Glutamatergic neuron (in vitro differentiated cells): Measurements from ENCODE around the gene ATXN7L3. TPM values are rescaled to one million over a fixed set of nuclear protein-coding genes. Genes with fewer than 3 reads are reported as not detected.

Experiments used
- DNase-seq: peaks from one replicate; pipeline ENCODE4 v3.0.0; 2022
- H3K27ac Mint-ChIP-seq: one replicate; pipeline ENCODE4 v1.8.0; 2020; ENCODE audit warnings: mild to moderate bottlenecking, mixed read lengths, inconsistent platforms; ENCODE audit not compliant: unreplicated experiment
- H3K27me3 Mint-ChIP-seq: one replicate; pipeline ENCODE4 v1.8.0; 2020; ENCODE audit warnings: mild to moderate bottlenecking, moderate library complexity, mixed read lengths, inconsistent platforms; ENCODE audit not compliant: unreplicated experiment
- H3K36me3 Mint-ChIP-seq: one replicate; pipeline ENCODE4 v1.8.0; 2020; ENCODE audit warnings: mild to moderate bottlenecking, mixed read lengths, inconsistent platforms; ENCODE audit not compliant: unreplicated experiment
- H3K4me1 Mint-ChIP-seq: one replicate; pipeline ENCODE4 v1.8.0; 2020; ENCODE audit warnings: mild to moderate bottlenecking, low read depth, mixed read lengths, inconsistent platforms; ENCODE audit not compliant: unreplicated experiment
- H3K4me3 Mint-ChIP-seq: one replicate; pipeline ENCODE4 v1.8.0; 2020; ENCODE audit warnings: mild to moderate bottlenecking, mixed read lengths, inconsistent platforms; ENCODE audit not compliant: unreplicated experiment
- H3K9me3 Mint-ChIP-seq: one replicate; pipeline ENCODE4 v1.8.0; 2020; ENCODE audit warnings: mild to moderate bottlenecking, moderate library complexity, mixed read lengths, inconsistent platforms; ENCODE audit not compliant: unreplicated experiment
- CTCF ChIP-seq: fragments of 200-600 bp; sonication (generic); IDR thresholded peaks from one replicate; pipeline ENCODE4 v1.5.0; 2021; ENCODE audit not compliant: partially characterized antibody, unreplicated experiment
- total RNA-seq: library from RNA; stranded (reverse); fragmentation: NEBNext Ultra II Directional; extraction: Animal tissue kit (Norgen Biotek cat#: 25700); gene quantifications from one replicate; pipeline ENCODE4 v1.2.1, GENCODE V29; 2021; ENCODE audit not compliant: unreplicated experiment

The ATXN7L3 gene
- total RNA-seq, 1 donor from 2014 or later: 146 TPM

- Mint-ChIP-seq H3K9me3 (peaks cover 6% of the 10 kb centered on the region), H3K27me3 (peaks cover 15% of the 10 kb centered on the region), H3K4me3 (peak overlapping the region; percentile 99), H3K4me1 (peaks cover 10% of the 10 kb centered on the region), H3K27ac (no peak overlapping the region), H3K36me3 (no peaks in the 10 kb centered on the region)
- no peak for TF ChIP-seq CTCF
- DNase-seq: no peak
Measured at GRCh38 chr17:44188576-44189403, 10.9 kb downstream of the ATXN7L3 start.

GRCh38 chr17:44187131-44187899, 12.4 kb downstream of the ATXN7L3 start:
- Mint-ChIP-seq H3K27me3 (peaks cover 15% of the 10 kb centered on the region), H3K27ac (peak overlapping the region; percentile 95), H3K4me1 (peaks cover 10% of the 10 kb centered on the region), H3K4me3 (peak overlapping the region; percentile 99), H3K36me3 (no peaks in the 10 kb centered on the region), H3K9me3 (peaks cover 6% of the 10 kb centered on the region)
- DNase-seq: no peak
- no peak for TF ChIP-seq CTCF

- Mint-ChIP-seq H3K27me3 (peaks cover 14% of the 10 kb centered on the region), H3K4me1 (peaks cover 10% of the 10 kb centered on the region), H3K4me3 (peak within 1 kb of the TSS; percentile 99), H3K27ac (peak within 1 kb of the TSS; percentile 95), H3K9me3 (peaks cover 9% of the 10 kb centered on the region), H3K36me3 (peaks cover 5% of the 10 kb centered on the region)
- DNase-seq: peak; percentile 99
- no peak for TF ChIP-seq CTCF
Measured at GRCh38 chr17:44186307-44187130, 13.2 kb downstream of the ATXN7L3 start, which contains the start of gene TMUB2. Gene TMUB2, plus strand, starts transcription at chr17:44186972. Its CDS starts 737 bp downstream, at chr17:44187709.

GRCh38 chr17:44184212-44184810, 15.4 kb downstream of the ATXN7L3 start:
- no peak for TF ChIP-seq CTCF
- no peak for DNase-seq
- Mint-ChIP-seq H3K9me3 (peaks cover 6% of the 10 kb centered on the region), H3K4me1 (peaks cover 10% of the 10 kb centered on the region), H3K27me3 (peaks cover 12% of the 10 kb centered on the region), H3K27ac (no peak overlapping the region), H3K4me3 (no peak overlapping the region), H3K36me3 (peaks cover 5% of the 10 kb centered on the region)
